ENCODE data around the gene MET. TPM values are rescaled to one million over a fixed set of nuclear protein-coding genes. Genes with fewer than 3 reads are reported as not detected.

MET gene
- total and polyA plus RNA-seq, 2 of the 8 experiments (the other 6 are each of a cell fraction or from before 2014, with no cell fraction given) = 3.5 to 12.9 TPM

DNA sequence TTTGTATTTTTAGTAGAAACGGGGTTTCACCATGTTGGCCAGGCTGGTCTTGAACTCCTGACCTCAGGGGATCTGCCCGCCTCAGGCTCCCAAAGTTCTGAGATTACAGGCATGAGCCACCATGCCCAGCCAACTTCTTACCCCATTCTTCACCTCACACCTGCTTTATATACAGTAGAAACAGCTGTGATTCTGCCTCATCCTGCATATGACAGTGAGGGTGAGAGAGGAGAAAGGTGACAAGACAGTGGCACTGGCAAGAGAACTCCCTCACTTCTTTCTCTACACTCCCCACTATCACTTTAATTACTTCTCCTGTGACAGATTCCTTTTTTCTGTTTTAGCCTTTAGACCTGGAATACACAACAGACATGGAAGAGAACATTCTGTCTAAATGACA, 128.6 kb downstream of the MET start:
- no peaks in the 10 kb centered on the region for H4K20me1 ChIP-seq (replicated peaks in 1 of 2; ENCODE audit: control insufficient read depth in 1 of 2, insufficient read depth in 2 of 2, low read length in 2 of 2)
- no peak overlapping the region for H2BK20ac ChIP-seq (ENCODE audit: low read length)
- no peak overlapping the region for H3K4me2 ChIP-seq (ENCODE audit: insufficient read depth in 1 of 2, low read depth in 2 of 2, low read length in 2 of 2)
- no peak overlapping the region for H2BK120ac ChIP-seq (replicated peaks; ENCODE audit: low read depth, low read length)
- no peak overlapping the region for H3K9ac ChIP-seq (replicated peaks in 1 of 4; ENCODE audit: extremely low read depth in 1 of 4, low read depth in 3 of 4, low read length in 3 of 4)
- no peak overlapping the region for H4K91ac ChIP-seq (replicated peaks; ENCODE audit: insufficient read length, low read length)
- POLR2A ChIA-PET (ENCODE audit: partially characterized antibody) = no interaction called here
- H4K5ac ChIP-seq (ENCODE audit: insufficient read length, low read depth, low read length) = no peak overlapping the region
- DNase-seq (ENCODE audit: low read depth in 1 of 2, low spot score in 2 of 2) (no peak), FAIRE-seq (no peak)
- H3K14ac ChIP-seq (ENCODE audit: insufficient read length) = no peak overlapping the region
- no peak overlapping the region for H2AK5ac ChIP-seq (ENCODE audit: low read depth, low read length)
- CTCF ChIA-PET (ENCODE audit: partially characterized antibody) = interaction anchor here (0.9 kb wide), 1 partner anchor 553 kb away, joined by 3 read pairs; no protein-coding TSS in a partner anchor
- no peaks in the 10 kb centered on the region for H3K23me2 ChIP-seq (ENCODE audit: low read depth, low read length)
- no peak overlapping the region for H3K56ac ChIP-seq (replicated peaks; ENCODE audit: insufficient read length, low read depth, low read length)
- H3K18ac ChIP-seq (ENCODE audit: extremely low read depth, low read length) = no peak overlapping the region
- H3K27me3 ChIP-seq (replicated peaks in 1 of 4; ENCODE audit: control insufficient read depth in 3 of 4, extremely low read depth in 1 of 4, insufficient read depth in 3 of 4, low read length in 3 of 4) = no peaks in the 10 kb centered on the region
- no peak overlapping the region for H3K4ac ChIP-seq (replicated peaks; ENCODE audit: insufficient read length, low read depth, low read length)
- H3K79me1 ChIP-seq (ENCODE audit: low read depth, low read length) = no peaks in the 10 kb centered on the region
- H3K4me1 ChIP-seq (replicated peaks in 1 of 4; ENCODE audit: control insufficient read depth in 3 of 4, insufficient read depth in 4 of 4, low read length in 3 of 4) = peaks cover 0 to 2% (median 0%) of the 10 kb centered on the region in 4 experiments; a peak in 1 of 7 replicates
- no peak overlapping the region for H2AFZ ChIP-seq (ENCODE audit: low read length)
- H3K79me2 ChIP-seq (ENCODE audit: control insufficient read depth in 1 of 2, insufficient read depth in 2 of 2, low read length in 2 of 2) = no peaks in the 10 kb centered on the region
- H3K27ac ChIP-seq (ENCODE audit: low read depth, low read length) = no peak overlapping the region
- 71% methylated on average over 2 of the region's 2 CpGs; no CpG with 5 or more reads in 1 of the 2 experiments for WGBS, 2 experiments (ENCODE audit: extremely low coverage in 1 of 2, insufficient coverage in 1 of 2, insufficient read length in 1 of 2, insufficient replicate concordance in 2 of 2, low coverage in 1 of 2, low lambda C conversion rate in 2 of 2, missing lambda C conversion rate in 1 of 2)
- H2BK15ac ChIP-seq (ENCODE audit: low read length) = no peak overlapping the region
- no peak overlapping the region for H3K23ac ChIP-seq (ENCODE audit: insufficient read length)
- no peak overlapping the region for H2BK5ac ChIP-seq (ENCODE audit: low read depth, low read length)
- no peaks in the 10 kb centered on the region for H3K9me3 ChIP-seq (ENCODE audit: insufficient read depth in 2 of 2, low read depth in 1 of 2, low read length in 1 of 2)
- no peak overlapping the region for H2BK12ac ChIP-seq (ENCODE audit: low read depth, low read length)
- no peak overlapping the region for H4K8ac ChIP-seq (ENCODE audit: extremely low read depth, insufficient read depth, low read length)
- no peaks in the 10 kb centered on the region for H3K36me3 ChIP-seq (ENCODE audit: control insufficient read depth in 2 of 4, insufficient read depth in 4 of 4, low read length in 3 of 4)
- H3K4me3 ChIP-seq (ENCODE audit: extremely low read depth in 1 of 4, insufficient read depth in 2 of 4, low read depth in 3 of 4, low read length in 4 of 4) = no peak overlapping the region
- no peak for TF ChIP-seq TEAD4 (IDR thresholded peaks at IDR 0.05; ENCODE audit: low read depth, low read length)
- no peak for TF ChIP-seq EP300 (IDR thresholded peaks at IDR 0.05; ENCODE audit: borderline replicate concordance in 1 of 2, low read depth in 2 of 2, low read length in 2 of 2)
- TF ChIP-seq CHD1 (IDR thresholded peaks at IDR 0.05; ENCODE audit: low read depth, low read length) = no peak
- TF ChIP-seq TAF1 (IDR thresholded peaks at IDR 0.05; ENCODE audit: low read depth, low read length) = no peak
- TF ChIP-seq SP2 (IDR thresholded peaks at IDR 0.05; ENCODE audit: low read length) = no peak
- no peak for TF ChIP-seq SIX5 (IDR thresholded peaks at IDR 0.05; ENCODE audit: low read depth, low read length)
- TF ChIP-seq BRCA1 (IDR thresholded peaks at IDR 0.05; ENCODE audit: low read depth, low read length) = no peak
- no peak for TF ChIP-seq HDAC6 (IDR thresholded peaks at IDR 0.05; ENCODE audit: low read depth, low read length)
- no peak for TF ChIP-seq BCL11A (IDR thresholded peaks at IDR 0.05; ENCODE audit: low read depth in 2 of 2, low read length in 2 of 2)
- TF ChIP-seq, protein P1, sequence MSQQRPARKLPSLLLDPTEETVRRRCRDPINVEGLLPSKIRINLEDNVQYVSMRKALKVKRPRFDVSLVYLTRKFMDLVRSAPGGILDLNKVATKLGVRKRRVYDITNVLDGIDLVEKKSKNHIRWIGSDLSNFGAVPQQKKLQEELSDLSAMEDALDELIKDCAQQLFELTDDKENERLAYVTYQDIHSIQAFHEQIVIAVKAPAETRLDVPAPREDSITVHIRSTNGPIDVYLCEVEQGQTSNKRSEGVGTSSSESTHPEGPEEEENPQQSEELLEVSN (IDR thresholded peaks at IDR 0.05) = no peak
- no peak for TF ChIP-seq POU5F1 (IDR thresholded peaks at IDR 0.05; ENCODE audit: low read depth, low read length)
- TF ChIP-seq ASH2L (IDR thresholded peaks at IDR 0.05; ENCODE audit: low read length) = no peak
- TF ChIP-seq TBP (IDR thresholded peaks at IDR 0.05; ENCODE audit: low read depth, low read length) = no peak
- no peak for TF ChIP-seq GABPA (IDR thresholded peaks at IDR 0.05; ENCODE audit: borderline replicate concordance, insufficient read depth, low read length)
- TF ChIP-seq SRF (IDR thresholded peaks at IDR 0.05; ENCODE audit: low read depth, low read length) = no peak
- no peak for TF ChIP-seq RFX5 (IDR thresholded peaks at IDR 0.05; ENCODE audit: borderline replicate concordance, low read depth, low read length)
